Astrocyte (in vitro differentiated cells and primary cell): Measurements from ENCODE around the gene IFNA16.
"Not testable (repeated sequence)": the region's sequence is repeated elsewhere in the genome, so short reads cannot be mapped to it uniquely, and the experiment has no call there.

Source experiments
- EZH2 ChIP-seq: IDR thresholded peaks from 2 replicates; pipeline ENCODE4 v1.6.1; 2012; ENCODE audit warnings: mild to moderate bottlenecking, low read length, inconsistent platforms; ENCODE audit not compliant: insufficient read depth
- TF ChIP-seq, protein P1 (sequence below): IDR thresholded peaks from 2 replicates; pipeline ENCODE4 v1.5.1; 2011; ENCODE audit warnings: low read depth, mild to moderate bottlenecking, inconsistent platforms, low read length, moderate library complexity; ENCODE audit not compliant: insufficient read depth

DNA sequence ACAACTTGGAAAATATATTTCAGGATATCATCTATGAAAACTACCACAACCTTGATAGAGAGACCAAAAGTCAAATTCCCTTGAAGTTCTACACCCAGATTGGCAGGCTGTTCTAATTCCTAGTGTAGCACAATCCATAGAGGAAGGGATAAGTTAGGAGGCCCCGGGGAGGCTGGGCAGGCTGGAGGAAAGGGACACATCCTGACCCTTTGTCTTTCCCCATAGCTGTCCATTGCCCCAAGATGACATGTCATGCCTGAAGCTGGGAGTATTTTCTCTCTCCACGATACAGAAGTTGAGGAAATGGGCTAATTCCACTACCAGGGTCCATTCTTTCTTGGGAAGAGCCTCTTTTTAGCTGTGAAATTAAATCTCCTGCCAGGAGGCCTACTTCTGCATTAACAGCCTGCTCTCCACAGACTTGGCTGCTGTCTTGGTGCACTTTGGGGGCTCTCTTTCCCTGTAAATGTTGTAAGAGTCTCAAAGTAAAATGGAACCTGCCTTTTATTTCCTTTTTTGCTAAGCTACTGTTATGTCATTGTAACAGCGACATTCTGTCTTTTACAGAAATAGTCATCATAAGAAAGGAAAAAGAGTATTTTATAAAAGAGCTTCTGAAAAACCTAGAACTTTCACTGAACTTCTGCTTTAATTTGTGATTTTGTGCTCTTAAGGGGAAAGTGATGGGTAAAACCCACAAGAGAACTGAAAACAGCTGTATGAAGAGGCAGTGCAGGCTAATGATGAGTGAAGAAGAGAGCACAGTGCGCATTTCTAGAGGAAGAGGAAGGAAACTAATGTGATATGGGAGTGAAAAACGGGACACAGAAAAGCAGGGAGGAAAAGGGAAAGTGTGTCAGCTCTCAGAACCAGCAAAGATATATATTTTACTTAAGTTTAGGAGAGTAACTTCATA lies 3.4 kb downstream of the IFNA16 start:
- TF ChIP-seq EZH2 = not testable (repeated sequence)
- TF ChIP-seq, protein P1, sequence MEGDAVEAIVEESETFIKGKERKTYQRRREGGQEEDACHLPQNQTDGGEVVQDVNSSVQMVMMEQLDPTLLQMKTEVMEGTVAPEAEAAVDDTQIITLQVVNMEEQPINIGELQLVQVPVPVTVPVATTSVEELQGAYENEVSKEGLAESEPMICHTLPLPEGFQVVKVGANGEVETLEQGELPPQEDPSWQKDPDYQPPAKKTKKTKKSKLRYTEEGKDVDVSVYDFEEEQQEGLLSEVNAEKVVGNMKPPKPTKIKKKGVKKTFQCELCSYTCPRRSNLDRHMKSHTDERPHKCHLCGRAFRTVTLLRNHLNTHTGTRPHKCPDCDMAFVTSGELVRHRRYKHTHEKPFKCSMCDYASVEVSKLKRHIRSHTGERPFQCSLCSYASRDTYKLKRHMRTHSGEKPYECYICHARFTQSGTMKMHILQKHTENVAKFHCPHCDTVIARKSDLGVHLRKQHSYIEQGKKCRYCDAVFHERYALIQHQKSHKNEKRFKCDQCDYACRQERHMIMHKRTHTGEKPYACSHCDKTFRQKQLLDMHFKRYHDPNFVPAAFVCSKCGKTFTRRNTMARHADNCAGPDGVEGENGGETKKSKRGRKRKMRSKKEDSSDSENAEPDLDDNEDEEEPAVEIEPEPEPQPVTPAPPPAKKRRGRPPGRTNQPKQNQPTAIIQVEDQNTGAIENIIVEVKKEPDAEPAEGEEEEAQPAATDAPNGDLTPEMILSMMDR = peak; percentile 38
